ENCODE measurements around the gene EIF2D. TPM values are rescaled to one million over a fixed set of nuclear protein-coding genes. Genes with fewer than 3 reads are reported as not detected.

Gene EIF2D
- polyA plus RNA-seq, 3 donors: 16.4 to 31.6 (median 16.8) TPM

DNA sequence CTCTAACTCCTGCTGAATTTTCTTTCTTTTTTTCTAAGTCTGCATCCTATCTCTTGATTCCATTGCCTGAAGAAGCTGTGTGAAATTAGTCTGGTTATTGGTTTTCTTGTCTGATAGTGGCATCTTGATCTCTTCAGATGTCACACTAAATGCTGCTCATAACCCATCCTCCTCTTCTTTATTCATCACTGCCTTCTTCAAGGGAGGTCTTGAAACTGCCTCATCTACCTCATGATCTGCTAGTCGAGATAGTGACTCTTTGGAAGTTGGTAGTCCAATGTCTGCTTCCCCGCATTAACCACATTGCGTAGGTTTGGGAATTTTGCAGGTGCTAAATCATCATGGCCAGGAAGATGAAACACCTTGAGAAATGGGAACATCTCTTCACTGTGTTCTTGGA is 38.7 kb upstream of the EIF2D start:
- no peaks in the 10 kb centered on the region for H3K9me3 ChIP-seq (replicated peaks in 1 of 2; ENCODE audit: control insufficient read depth in 1 of 2, insufficient read depth in 1 of 2, low read length in 2 of 2)

DNA sequence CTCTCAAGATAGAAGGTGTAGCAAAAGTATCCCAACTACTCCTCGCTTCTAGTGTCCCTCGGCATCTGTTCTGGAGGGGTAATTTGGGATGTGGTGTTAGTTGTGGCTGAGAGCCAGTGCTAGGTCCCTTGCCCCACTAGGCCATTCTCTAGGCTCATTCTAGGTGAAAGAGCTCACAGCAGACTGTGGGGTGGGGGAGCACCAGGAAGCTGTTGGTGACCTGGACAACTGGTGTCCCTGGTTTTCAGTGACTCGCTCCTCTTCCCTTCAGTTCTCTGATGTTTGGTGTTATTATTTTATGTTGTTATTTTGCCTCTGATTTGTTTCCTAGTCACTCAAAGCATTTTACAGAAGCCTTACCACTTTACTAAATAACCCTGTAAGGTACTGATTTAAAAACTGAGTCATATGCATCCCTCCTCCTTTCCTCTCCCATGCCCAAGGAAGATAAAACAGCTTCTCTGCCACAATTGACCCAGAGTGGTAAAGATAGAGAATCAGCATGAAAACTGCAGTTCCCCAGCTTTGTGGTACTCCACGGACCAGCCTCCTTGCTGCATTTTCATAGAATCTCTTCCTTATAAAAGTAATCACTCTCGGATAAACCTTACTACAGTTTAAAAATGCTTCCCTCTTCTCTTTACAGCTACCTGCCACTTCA is 37.1 kb upstream of the EIF2D start:
- 78% methylated on average over 2 of the region's 5 CpGs for WGBS (ENCODE audit: insufficient coverage)
- no peaks in the 10 kb centered on the region for H3K9me3 Mint-ChIP-seq
- no peak overlapping the region for H3K9ac ChIP-seq (ENCODE audit: insufficient read depth, low read length, poor library complexity, severe bottlenecking)
- H3K79me2 ChIP-seq (ENCODE audit: insufficient read depth, low read length): no peaks in the 10 kb centered on the region
- H3K36me3 Mint-ChIP-seq: no peaks in the 10 kb centered on the region
- H3K27me3 Mint-ChIP-seq (ENCODE audit: low read depth in 3 of 3): peaks cover 0 to 4% (median 0%) of the 10 kb centered on the region in 3 donors
- H3K9me3 ChIP-seq (replicated peaks in 1 of 2; ENCODE audit: control insufficient read depth in 1 of 2, insufficient read depth in 1 of 2, low read length in 2 of 2): no peaks in the 10 kb centered on the region
- H3K4me2 ChIP-seq (replicated peaks; ENCODE audit: extremely low read depth, low read length, poor library complexity, severe bottlenecking): no peak overlapping the region
- H3K27ac Mint-ChIP-seq: no peak overlapping the region
- H3K27ac ChIP-seq (ENCODE audit: low read depth in 1 of 2, low read length in 2 of 2): no peak overlapping the region
- TF ChIP-seq, protein P1, sequence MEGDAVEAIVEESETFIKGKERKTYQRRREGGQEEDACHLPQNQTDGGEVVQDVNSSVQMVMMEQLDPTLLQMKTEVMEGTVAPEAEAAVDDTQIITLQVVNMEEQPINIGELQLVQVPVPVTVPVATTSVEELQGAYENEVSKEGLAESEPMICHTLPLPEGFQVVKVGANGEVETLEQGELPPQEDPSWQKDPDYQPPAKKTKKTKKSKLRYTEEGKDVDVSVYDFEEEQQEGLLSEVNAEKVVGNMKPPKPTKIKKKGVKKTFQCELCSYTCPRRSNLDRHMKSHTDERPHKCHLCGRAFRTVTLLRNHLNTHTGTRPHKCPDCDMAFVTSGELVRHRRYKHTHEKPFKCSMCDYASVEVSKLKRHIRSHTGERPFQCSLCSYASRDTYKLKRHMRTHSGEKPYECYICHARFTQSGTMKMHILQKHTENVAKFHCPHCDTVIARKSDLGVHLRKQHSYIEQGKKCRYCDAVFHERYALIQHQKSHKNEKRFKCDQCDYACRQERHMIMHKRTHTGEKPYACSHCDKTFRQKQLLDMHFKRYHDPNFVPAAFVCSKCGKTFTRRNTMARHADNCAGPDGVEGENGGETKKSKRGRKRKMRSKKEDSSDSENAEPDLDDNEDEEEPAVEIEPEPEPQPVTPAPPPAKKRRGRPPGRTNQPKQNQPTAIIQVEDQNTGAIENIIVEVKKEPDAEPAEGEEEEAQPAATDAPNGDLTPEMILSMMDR (IDR thresholded peaks at IDR 0.05): no peak
- H3K36me3 ChIP-seq (replicated peaks in 1 of 2; ENCODE audit: control insufficient read depth in 1 of 2, insufficient read depth in 2 of 2, low read length in 2 of 2): no peaks in the 10 kb centered on the region
- no peak overlapping the region for H2AFZ ChIP-seq (ENCODE audit: insufficient read depth, low read depth, low read length, poor library complexity, severe bottlenecking)
- H3K4me3 Mint-ChIP-seq: no peak overlapping the region
- peaks cover 3 to 10% of the 10 kb centered on the region in 2 donors for H3K4me1 ChIP-seq (ENCODE audit: control insufficient read depth in 1 of 2, insufficient read depth in 2 of 2, low read length in 2 of 2)
- peaks cover 9% of the 10 kb centered on the region for H3K4me1 Mint-ChIP-seq
- H4K20me1 ChIP-seq (ENCODE audit: insufficient read depth, low read length): no peaks in the 10 kb centered on the region
- no peak for DNase-seq
- no peak overlapping the region for H3K4me3 ChIP-seq (replicated peaks in 1 of 3; ENCODE audit: low read depth in 2 of 3, low read length in 3 of 3)
- no peaks in the 10 kb centered on the region for H3K27me3 ChIP-seq (ENCODE audit: control insufficient read depth in 2 of 2, insufficient read depth in 2 of 2, low read length in 2 of 2)
- intact Hi-C loops (cut with micrococcal nuclease): no loop called here

More for the DNA sequence above, 38.7 kb upstream of the EIF2D start:
- Histone ChIP-seq H3K4me3 (replicated peaks in 1 of 3; ENCODE audit: low read depth in 2 of 3, low read length in 3 of 3) (no peak overlapping the region), H3K4me2 (replicated peaks; ENCODE audit: extremely low read depth, low read length, poor library complexity, severe bottlenecking) (no peak overlapping the region), H4K20me1 (ENCODE audit: insufficient read depth, low read length) (no peaks in the 10 kb centered on the region), H3K9ac (ENCODE audit: insufficient read depth, low read length, poor library complexity, severe bottlenecking) (no peak overlapping the region), H2AFZ (ENCODE audit: insufficient read depth, low read depth, low read length, poor library complexity, severe bottlenecking) (no peak overlapping the region), H3K36me3 (replicated peaks in 1 of 2; ENCODE audit: control insufficient read depth in 1 of 2, insufficient read depth in 2 of 2, low read length in 2 of 2) (no peaks in the 10 kb centered on the region), H3K27me3 (ENCODE audit: control insufficient read depth in 2 of 2, insufficient read depth in 2 of 2, low read length in 2 of 2) (no peaks in the 10 kb centered on the region), H3K27ac (ENCODE audit: low read depth in 1 of 2, low read length in 2 of 2) (no peak overlapping the region), H3K4me1 (ENCODE audit: control insufficient read depth in 1 of 2, insufficient read depth in 2 of 2, low read length in 2 of 2) (peaks cover 0 to 5% of the 10 kb centered on the region in 2 donors), H3K79me2 (ENCODE audit: insufficient read depth, low read length) (no peaks in the 10 kb centered on the region)
- TF ChIP-seq, protein P1 (IDR thresholded peaks at IDR 0.05): no peak
- intact Hi-C loops (cut with micrococcal nuclease): loop anchor here in 1 of 2 donors (10.0 kb wide), 1 partner anchor 154 kb away; no protein-coding TSS in a partner anchor
- H3K27me3 Mint-ChIP-seq (ENCODE audit: low read depth in 3 of 3): peaks cover 0 to 4% (median 0%) of the 10 kb centered on the region in 3 donors
- no peaks in the 10 kb centered on the region for H3K9me3 Mint-ChIP-seq
- DNase-seq: no peak
- H3K27ac Mint-ChIP-seq: no peak overlapping the region
- peaks cover 7% of the 10 kb centered on the region for H3K4me1 Mint-ChIP-seq
- H3K4me3 Mint-ChIP-seq: no peak overlapping the region
- no peaks in the 10 kb centered on the region for H3K36me3 Mint-ChIP-seq
- 100% methylated on average over 1 of the region's 3 CpGs for WGBS (ENCODE audit: insufficient coverage)
